Breast epithelium (tissue), 3 donors: ENCODE data around the gene TNFRSF12A.

Experiments
- POLR2A ChIP-seq: fragments of 450-650 bp; IDR thresholded peaks from one replicate; pipeline ENCODE4 v1.6.1; 2016; ENCODE audit warnings: antibody characterized with exemption, mild to moderate bottlenecking, moderate library complexity
- POLR2AphosphoS5 ChIP-seq, 3 donors: sonication (generic); formaldehyde crosslinking; IDR thresholded peaks; one replicate each; pipeline ENCODE4 v1.6.1; 2017; ENCODE audit warnings: antibody characterized with exemption in 3 of 3
- TF ChIP-seq, protein P1 (sequence below), 3 donors: fragments of 450-650 bp; IDR thresholded peaks; one replicate each; pipeline ENCODE4 v1.5.1; 2016 to 2017; ENCODE audit warnings: antibody characterized with exemption in 3 of 3, mild to moderate bottlenecking in 3 of 3, moderate library complexity in 3 of 3

- no peak for TF ChIP-seq POLR2A
- TF ChIP-seq, protein P1, sequence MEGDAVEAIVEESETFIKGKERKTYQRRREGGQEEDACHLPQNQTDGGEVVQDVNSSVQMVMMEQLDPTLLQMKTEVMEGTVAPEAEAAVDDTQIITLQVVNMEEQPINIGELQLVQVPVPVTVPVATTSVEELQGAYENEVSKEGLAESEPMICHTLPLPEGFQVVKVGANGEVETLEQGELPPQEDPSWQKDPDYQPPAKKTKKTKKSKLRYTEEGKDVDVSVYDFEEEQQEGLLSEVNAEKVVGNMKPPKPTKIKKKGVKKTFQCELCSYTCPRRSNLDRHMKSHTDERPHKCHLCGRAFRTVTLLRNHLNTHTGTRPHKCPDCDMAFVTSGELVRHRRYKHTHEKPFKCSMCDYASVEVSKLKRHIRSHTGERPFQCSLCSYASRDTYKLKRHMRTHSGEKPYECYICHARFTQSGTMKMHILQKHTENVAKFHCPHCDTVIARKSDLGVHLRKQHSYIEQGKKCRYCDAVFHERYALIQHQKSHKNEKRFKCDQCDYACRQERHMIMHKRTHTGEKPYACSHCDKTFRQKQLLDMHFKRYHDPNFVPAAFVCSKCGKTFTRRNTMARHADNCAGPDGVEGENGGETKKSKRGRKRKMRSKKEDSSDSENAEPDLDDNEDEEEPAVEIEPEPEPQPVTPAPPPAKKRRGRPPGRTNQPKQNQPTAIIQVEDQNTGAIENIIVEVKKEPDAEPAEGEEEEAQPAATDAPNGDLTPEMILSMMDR (IDR thresholded peaks at IDR 0.05), result no peak
- no peak for TF ChIP-seq POLR2AphosphoS5 (IDR thresholded peaks at IDR 0.05)
Observed at GRCh38 chr16:3049921-3050481, 29.8 kb downstream of the TNFRSF12A start.
